ENCODE results near the gene PLA2G4E.

Gene PLA2G4E

DNA sequence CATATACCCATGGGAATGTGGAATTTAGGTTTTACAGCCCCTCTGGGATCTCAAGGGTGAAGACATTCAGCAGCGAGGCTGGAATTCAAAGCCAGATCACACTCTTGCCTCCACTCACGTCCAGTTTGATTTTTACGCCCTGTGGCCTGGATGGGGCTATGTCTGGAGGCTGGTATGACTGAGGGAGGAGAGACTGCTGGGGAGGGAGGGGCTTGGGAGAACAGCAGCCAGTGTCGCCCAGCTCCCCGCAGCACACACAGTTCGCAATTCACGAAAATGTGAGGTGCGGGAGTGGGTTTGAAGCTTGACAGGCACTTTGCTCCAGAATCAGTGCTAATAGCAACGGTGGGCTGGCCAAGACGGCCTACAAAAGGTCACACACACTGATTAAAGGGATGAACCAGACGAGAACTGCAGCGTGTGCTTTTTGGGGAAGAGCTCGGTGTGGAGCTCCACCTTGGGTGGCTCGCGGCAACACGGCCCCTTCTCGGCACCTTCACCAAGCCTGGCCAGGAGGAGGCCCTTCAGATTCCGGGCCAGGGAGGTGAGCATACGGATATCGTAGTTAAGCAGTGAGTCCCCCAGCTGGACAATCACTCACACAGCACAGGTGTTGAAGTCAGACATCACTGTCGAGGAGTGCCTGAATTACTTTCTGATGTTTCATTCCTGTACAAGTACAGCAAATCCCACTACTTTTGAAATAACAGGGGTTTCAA is 64.9 kb downstream of the PLA2G4E start:
- DNase-seq (ENCODE audit: low read depth): no peak

GRCh38 chr15:41955100-41955499 is 65.7 kb downstream of the PLA2G4E start:
- no peak for DNase-seq (ENCODE audit: low read depth)

- no peak for DNase-seq (ENCODE audit: low read depth)
Measured at GRCh38 chr15:41954036-41954435, 66.8 kb downstream of the PLA2G4E start.

DNA sequence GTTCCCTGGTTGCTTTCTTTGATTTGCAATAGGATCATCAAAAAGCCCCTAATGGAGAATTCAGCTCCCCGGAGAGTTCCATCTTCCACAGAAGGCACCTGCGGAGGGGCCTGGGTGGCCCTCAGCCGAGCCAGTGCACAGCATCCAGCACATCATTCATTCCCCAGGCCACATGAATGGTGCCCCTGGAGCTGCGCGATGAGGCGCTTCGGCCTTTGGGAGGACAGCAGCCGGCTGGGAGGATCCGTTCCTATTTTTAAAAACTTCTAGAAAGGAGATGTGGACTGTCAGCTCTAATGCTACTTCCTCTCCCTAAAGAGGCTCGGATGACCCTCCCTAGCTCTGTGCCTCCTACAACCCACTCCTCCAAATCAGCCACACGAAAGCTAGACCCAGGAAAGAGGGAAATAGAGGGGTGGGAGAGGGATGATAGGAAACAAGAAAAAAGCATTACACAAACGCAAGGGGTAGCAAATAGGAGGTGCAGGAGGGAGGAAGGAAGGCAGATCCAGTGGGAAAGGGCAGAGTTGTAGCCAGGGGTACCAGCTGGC is 68.8 kb downstream of the PLA2G4E start:
- DNase-seq (ENCODE audit: low read depth): no peak

DNA sequence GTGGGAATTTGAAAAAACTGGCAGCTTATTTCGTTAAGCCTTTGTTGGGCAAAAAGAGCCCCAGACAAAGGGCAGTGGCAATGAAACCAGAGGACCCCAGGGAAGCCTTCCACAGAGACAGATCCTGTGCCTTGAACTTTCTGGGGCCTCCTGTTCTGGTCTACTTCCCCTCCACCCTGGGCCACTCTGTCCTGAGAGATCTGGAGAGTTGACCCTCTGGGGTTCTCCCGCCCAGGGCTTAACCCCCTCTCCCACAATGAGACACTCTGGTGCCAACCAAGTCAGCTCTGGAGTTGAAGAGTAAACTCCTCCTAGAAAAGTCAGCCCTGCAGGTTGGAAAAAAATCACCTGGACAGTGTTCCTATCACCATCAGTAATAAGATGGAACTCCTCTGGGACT is 69.3 kb downstream of the PLA2G4E start:
- no peak for DNase-seq (ENCODE audit: low read depth)

DNA sequence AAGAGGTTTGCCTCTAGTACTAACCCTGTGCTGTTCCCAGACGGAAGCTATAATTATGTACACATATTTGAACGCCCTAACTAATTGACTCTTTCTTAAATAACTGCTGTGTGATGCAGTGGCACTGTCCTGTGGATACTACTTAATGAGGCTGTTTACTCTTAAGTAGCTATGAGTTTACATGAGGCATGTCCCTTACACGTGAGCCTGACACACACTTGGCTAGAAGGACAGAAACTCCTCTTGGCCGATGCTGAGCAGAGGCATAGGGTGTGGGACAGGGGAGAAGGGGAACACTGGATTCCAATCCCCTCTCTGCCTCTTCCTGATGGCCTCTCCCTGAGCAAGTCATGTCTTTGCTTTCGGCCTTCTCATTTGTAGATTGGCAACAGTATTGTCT is 70.4 kb downstream of the PLA2G4E start:
- no peak for DNase-seq (ENCODE audit: low read depth)

GRCh38 chr15:41950127-41950483 is 70.7 kb downstream of the PLA2G4E start:
- DNase-seq (ENCODE audit: low read depth): no peak

DNA sequence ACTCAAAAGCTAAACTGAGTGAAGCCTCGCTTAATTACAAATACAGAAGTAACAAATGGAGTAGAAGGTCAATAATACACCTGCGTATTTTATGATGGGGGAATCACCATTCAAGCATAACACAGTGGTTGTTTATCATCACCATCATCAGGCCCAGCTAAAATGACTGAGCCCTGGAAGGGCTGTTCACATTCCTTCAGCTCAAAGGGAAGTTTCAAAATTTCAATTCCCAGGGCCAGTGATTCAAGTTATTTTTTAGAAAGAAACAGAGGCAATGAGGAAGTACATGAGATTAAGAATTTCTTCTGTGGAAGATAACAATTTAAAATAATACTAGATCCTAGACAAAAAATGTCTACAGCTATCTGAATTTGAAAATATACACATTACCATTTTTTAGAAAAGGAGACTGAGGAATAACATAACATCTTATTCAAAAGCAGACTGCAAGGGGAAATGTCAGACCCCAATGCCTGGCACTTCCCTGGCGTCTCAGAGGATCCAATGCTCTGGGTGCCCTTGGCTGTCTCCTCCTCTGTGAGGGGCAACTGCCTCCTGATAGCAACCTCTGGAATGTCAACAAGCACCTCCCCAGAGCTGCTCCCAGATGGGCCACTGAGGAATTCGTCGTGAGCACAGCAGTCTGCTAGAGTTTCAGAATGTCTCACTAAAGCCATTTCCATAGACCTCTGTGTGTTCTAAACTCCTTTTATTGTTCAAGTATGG is 71.3 kb downstream of the PLA2G4E start:
- no peak for DNase-seq (ENCODE audit: low read depth)

DNA sequence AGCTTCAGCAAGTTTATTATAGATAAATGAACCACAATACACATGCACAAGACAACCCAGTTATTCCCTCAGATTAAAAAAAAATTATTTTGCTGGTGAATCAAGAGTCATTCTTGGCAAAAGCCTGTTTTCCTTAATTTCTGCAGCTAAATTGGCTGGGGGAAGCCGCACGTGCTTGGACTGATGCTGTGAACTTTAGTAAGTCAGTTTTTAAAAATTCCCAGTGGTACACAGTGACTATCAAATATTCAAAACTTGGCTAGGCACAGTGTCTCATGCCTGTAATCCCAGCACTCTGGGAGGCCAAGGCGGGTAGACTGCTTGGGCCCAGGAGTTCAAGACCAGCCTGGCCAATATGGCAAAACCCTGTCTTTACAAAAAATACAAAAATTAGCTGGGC is 72.4 kb downstream of the PLA2G4E start:
- DNase-seq (ENCODE audit: low read depth): no peak

DNA sequence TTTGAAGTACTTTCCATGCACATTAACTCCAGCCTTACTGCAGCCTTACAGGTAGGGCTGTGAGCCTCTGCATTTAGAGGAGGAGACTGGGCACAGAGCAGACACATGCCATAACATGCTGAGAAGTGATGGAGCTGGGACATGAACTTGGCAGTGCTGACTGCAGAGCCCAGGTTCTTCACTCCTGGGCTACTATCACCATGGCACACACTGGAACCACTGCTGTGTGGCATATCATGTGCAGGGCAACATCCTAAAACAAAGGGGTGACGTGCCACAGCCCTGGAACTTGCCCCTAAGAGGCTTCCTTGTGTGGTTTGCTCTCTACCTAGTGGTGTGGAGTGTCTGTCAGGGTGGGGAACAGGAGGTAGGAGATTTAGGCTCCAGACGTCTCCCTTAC is 73.9 kb downstream of the PLA2G4E start:
- DNase-seq (ENCODE audit: low read depth): no peak

GRCh38 chr15:41945731-41946130 is 75.1 kb downstream of the PLA2G4E start:
- DNase-seq (ENCODE audit: low read depth): no peak

- no peak for DNase-seq (ENCODE audit: low read depth)
Measured at GRCh38 chr15:41945221-41945620, 75.6 kb downstream of the PLA2G4E start.

DNA sequence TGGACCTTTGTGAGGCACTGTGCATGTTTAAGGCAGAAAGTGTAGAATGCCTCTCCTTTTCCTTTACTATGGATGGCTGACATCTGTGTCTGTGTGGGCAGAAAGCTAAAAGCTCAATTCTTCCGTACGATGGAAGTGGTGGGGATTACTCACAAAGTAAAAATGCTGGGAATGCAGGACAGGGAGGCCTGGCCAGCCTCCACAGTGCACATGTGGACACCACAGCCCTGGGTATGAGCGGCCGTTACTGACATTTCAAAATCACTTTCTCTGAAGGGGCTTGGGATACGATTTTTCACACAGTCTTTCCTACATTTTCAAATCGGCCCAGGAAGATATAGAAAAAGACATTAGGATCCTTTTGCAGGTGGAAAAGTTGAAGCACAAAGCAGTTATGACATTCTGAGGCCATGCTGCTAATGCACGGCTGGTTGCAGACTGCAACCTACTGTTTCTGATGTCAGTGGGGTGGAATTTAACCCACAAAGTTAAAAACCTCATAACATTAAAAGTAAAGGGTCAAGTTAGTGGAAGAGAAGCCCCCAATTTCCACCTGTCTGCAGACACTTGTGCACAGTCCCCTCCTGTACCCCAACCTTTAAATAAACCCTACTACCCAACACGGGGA is 76.4 kb downstream of the PLA2G4E start:
- no peak for DNase-seq (ENCODE audit: low read depth)

DNA sequence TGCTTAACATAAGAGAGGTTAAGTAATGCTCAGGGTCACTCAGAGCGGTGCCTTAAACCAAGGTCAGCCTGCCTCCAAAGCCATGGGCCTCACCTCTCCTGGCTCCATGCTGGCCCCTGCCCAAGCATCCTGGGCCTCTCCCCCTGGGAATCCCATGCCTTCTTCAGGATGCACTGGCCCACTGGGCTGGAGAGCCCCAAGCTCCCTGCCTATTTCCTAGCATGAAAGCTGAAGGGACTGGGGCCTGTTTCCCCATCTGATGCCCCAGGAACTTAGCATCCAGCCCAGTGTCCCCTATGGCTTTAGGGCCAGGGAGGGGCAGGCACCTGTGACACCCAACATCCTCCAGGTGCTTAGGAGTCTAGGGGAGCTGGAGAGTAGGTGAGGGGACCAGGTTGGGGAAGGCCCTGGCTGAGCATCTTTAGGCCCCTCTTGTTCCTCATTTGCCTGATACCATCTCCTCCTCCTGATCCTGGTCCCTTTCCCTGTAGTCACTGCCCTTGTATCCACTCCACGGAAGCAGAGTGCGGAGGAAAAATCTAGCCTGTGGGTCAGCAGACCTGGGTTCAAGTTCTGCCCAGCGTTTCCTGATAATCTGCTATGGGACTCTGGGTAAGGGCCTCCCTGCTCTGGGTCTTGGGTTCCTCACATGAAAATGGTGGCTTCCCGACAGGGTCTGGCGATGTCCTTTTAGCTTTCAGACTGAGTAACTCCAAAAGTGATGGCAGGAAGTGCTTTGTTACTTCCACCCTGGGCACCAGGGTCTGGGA is 77.1 kb downstream of the PLA2G4E start:
- DNase-seq (ENCODE audit: low read depth): no peak

DNA sequence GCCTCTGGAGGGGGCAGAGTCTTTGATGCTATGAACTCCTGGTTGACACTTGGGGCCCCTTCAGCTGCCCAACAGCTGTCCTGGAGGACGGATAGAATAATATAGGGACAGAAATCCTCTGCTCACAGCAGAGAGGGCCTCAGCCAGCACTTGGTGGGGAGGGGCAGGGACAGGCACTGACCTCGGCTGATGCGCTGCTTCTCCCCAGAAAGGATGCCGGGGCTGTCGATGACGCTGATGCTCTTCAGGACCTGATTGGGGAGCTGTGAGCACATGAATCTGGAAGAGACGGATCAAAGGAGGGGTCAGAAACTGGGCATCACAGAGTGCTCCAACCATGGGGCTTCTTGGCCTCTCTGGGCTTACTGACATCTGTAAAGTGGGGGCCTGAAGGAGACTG is 78.0 kb downstream of the PLA2G4E start:
- DNase-seq (ENCODE audit: low read depth): no peak

DNA sequence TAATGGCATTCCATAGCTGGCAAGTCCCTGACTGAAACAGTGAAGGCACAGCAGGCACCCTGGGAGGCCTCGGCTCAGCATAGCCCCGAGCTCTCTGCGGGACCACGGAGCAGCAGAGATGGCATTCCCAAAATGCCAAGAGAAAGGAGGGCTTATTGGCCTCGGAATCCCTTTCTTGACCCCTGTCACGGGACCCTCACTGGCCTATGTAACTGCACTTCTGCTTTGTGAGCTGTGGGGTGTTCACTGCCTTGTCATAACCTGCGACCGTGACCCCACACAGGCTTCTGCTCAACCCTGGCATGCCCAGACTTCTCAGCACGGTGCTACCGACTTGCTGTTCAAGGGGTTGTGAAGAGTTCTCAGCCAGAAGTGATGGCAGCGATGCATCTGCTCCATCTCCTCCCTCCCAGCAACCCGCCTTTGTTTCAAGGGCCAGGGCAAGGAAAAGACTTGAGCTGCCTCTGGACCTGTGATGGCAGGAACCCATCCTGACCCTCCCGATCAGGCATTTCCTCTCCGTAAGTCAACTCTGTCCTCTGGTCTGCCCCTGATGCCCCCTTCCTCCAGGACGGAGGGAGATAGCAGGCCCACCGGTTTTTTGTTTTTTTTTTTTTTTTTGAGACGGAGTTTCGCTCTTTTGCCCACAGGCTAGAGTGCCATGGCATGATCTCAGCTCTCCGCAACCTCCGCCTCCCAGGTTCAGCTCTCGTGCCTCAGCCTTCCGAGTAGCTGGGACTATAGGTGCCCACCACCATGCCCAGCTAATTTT is 79.0 kb downstream of the PLA2G4E start:
- no peak for DNase-seq (ENCODE audit: low read depth)

- DNase-seq (ENCODE audit: low read depth): no peak
Measured at GRCh38 chr15:41940441-41940857, 80.4 kb downstream of the PLA2G4E start.

DNA sequence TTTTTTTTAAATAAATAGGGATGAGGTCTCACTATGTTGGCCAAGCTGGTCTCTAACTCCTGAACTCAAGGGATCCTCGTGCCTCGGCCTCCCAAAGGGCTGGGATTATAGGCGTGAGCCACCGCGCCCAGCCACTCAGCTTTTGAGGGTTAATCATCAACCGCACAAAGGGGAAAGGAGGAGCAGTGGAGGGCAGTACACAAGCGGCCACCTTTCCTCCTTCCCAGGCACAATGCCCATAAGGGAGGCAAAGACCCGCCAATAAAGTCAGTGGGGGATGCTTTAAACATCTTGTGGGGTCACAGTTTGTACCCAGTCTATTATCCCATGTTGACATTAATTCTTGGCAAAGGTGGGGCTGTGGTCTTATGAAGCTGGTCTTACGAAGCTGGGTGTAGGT is 80.9 kb downstream of the PLA2G4E start:
- DNase-seq (ENCODE audit: low read depth): no peak

- no peak for DNase-seq (ENCODE audit: low read depth)
Measured at GRCh38 chr15:41937568-41937923, 83.3 kb downstream of the PLA2G4E start.

GRCh38 chr15:41936649-41937567 is 83.9 kb downstream of the PLA2G4E start:
- DNase-seq (ENCODE audit: low read depth): peak; percentile 72

- no peak for DNase-seq (ENCODE audit: low read depth)
Measured at GRCh38 chr15:41936155-41936554, 84.7 kb downstream of the PLA2G4E start.

Measured in activated T-cell treated with anti-CD3 and anti-CD28 coated beads for 24 hours (primary cell).